ENCODE data around the gene RCAN1. TPM values are rescaled to one million over a fixed set of nuclear protein-coding genes. Genes with fewer than 3 reads are reported as not detected.

The RCAN1 gene
- total RNA-seq, 4 donors from 2014 or later, result 8.7 to 27.5 (median 22.8) TPM

GRCh38 chr21:34583926-34584563, 30.9 kb downstream of the RCAN1 start:
- Histone ChIP-seq H3K4me1 (peaks cover 30% of the 10 kb centered on the region), H3K27me3 (no peaks in the 10 kb centered on the region), H3K27ac (no peak overlapping the region), H3K9me3 (no peaks in the 10 kb centered on the region), H3K4me3 (no peak overlapping the region), H3K36me3 (no peaks in the 10 kb centered on the region)
- TF ChIP-seq EP300 (IDR thresholded peaks at IDR 0.05) (no peak), CTCF (IDR thresholded peaks at IDR 0.05) (no peak), POLR2AphosphoS5 (IDR thresholded peaks at IDR 0.05) (no peak), POLR2A (IDR thresholded peaks at IDR 0.05) (no peak)
- DNase-seq (ENCODE audit: low spot score in 2 of 2), result no peak
- WGBS, result 46% methylated on average over 3 of the region's 3 CpGs

GRCh38 chr21:34582506-34583150, 32.3 kb downstream of the RCAN1 start:
- Histone ChIP-seq H3K27me3 (no peaks in the 10 kb centered on the region), H3K4me3 (no peak overlapping the region), H3K36me3 (no peaks in the 10 kb centered on the region), H3K9me3 (no peaks in the 10 kb centered on the region), H3K27ac (peak overlapping the region; percentile 49), H3K4me1 (peaks cover 30% of the 10 kb centered on the region)
- TF ChIP-seq CTCF (IDR thresholded peaks at IDR 0.05) (peak; percentile 26 to 46), POLR2A (IDR thresholded peaks at IDR 0.05) (no peak)
- DNase-seq (ENCODE audit: low spot score in 2 of 2), result no peak
- WGBS, result 54% methylated on average over 8 of the region's 10 CpGs

GRCh38 chr21:34580181-34580700, 34.7 kb downstream of the RCAN1 start:
- TF ChIP-seq CTCF (IDR thresholded peaks at IDR 0.05) (no peak), POLR2AphosphoS5 (IDR thresholded peaks at IDR 0.05) (peak in 1 of 3 donors; percentile 9), EP300 (IDR thresholded peaks at IDR 0.05) (no peak)
- no peak overlapping the region for H3K4me3 ChIP-seq
- 65% methylated on average over 9 of the region's 9 CpGs for WGBS
- H3K36me3 ChIP-seq, result no peaks in the 10 kb centered on the region
- no peak for DNase-seq (ENCODE audit: low spot score in 2 of 2)
- no peaks in the 10 kb centered on the region for H3K27me3 ChIP-seq
- no peaks in the 10 kb centered on the region for H3K9me3 ChIP-seq
- H3K27ac ChIP-seq, result peak overlapping the region; percentile 34
- H3K4me1 ChIP-seq, result peaks cover 49% of the 10 kb centered on the region

GRCh38 chr21:34579411-34579810, 35.5 kb downstream of the RCAN1 start:
- no peaks in the 10 kb centered on the region for H3K36me3 ChIP-seq
- H3K4me1 ChIP-seq, result peaks cover 52% of the 10 kb centered on the region
- H3K27me3 ChIP-seq, result no peaks in the 10 kb centered on the region
- 72% methylated on average over 1 of the region's 1 CpG for WGBS
- TF ChIP-seq CTCF (IDR thresholded peaks at IDR 0.05) (no peak), POLR2AphosphoS5 (IDR thresholded peaks at IDR 0.05) (no peak), POLR2A (IDR thresholded peaks at IDR 0.05) (no peak), EP300 (IDR thresholded peaks at IDR 0.05) (no peak)
- DNase-seq (ENCODE audit: low spot score in 2 of 2), result no peak
- H3K4me3 ChIP-seq, result no peak overlapping the region
- H3K9me3 ChIP-seq, result no peaks in the 10 kb centered on the region
- H3K27ac ChIP-seq, result peak overlapping the region; percentile 34

GRCh38 chr21:34576041-34576511, 38.8 kb downstream of the RCAN1 start:
- Histone ChIP-seq H3K36me3 (no peaks in the 10 kb centered on the region), H3K4me1 (peaks cover 35% of the 10 kb centered on the region), H3K27ac (peak overlapping the region; percentile 59), H3K4me3 (no peak overlapping the region), H3K9me3 (no peaks in the 10 kb centered on the region), H3K27me3 (no peaks in the 10 kb centered on the region)
- TF ChIP-seq POLR2A (IDR thresholded peaks at IDR 0.05) (no peak), EP300 (IDR thresholded peaks at IDR 0.05) (no peak), POLR2AphosphoS5 (IDR thresholded peaks at IDR 0.05) (no peak), CTCF (IDR thresholded peaks at IDR 0.05) (no peak)
- 40% methylated on average over 5 of the region's 5 CpGs for WGBS
- no peak for DNase-seq (ENCODE audit: low spot score in 2 of 2)

Measured in suprapubic skin (tissue), 4 donors.